Osteoblast (primary cell): ENCODE results near the gene EVI5L. TPM values are rescaled to one million over a fixed set of nuclear protein-coding genes. Genes with fewer than 3 reads are reported as not detected.
A peak's percentile ranks its signal among the peaks of the same experiment; 100 is the strongest.

Source experiments
- DNase-seq: peaks from one replicate; pipeline ENCODE4 v3.0.0; 2011; ENCODE audit warnings: low spot score, mixed read lengths; ENCODE audit not compliant: insufficient read length; ENCODE audit errors: missing footprints
- H2AFZ ChIP-seq: 2 replicates; pipeline ENCODE4 v1.6.0; 2011; ENCODE audit warnings: mild to moderate bottlenecking, low read length
- H3K27ac ChIP-seq: 2 replicates; pipeline ENCODE4 v1.5.1; 2011; ENCODE audit warnings: mild to moderate bottlenecking, low read depth, low read length, moderate library complexity
- H3K27me3 ChIP-seq: 2 replicates; pipeline ENCODE4 v1.6.0; 2012; ENCODE audit warnings: mild to moderate bottlenecking, control low read depth, inconsistent platforms, low read length, moderate library complexity; ENCODE audit not compliant: insufficient read depth
- H3K36me3 ChIP-seq: 2 replicates; pipeline ENCODE4 v1.5.1; 2011; ENCODE audit warnings: mild to moderate bottlenecking, low read length, control low read depth, moderate library complexity; ENCODE audit not compliant: insufficient read depth
- H3K4me1 ChIP-seq: 2 replicates; pipeline ENCODE4 v1.5.1; 2011; ENCODE audit warnings: mild to moderate bottlenecking, low read length, control low read depth, moderate library complexity; ENCODE audit not compliant: insufficient read depth
- H3K4me2 ChIP-seq: 2 replicates; pipeline ENCODE4 v1.6.0; 2011; ENCODE audit warnings: mild to moderate bottlenecking, low read length; ENCODE audit not compliant: insufficient read depth
- H3K4me3 ChIP-seq: fragments of 200-600 bp; sonication (generic); 3 replicates; pipeline ENCODE4 v1.5.1; 2012; ENCODE audit warnings: mild to moderate bottlenecking, low read length, inconsistent platforms; ENCODE audit not compliant: insufficient read depth
- H3K79me2 ChIP-seq: 2 replicates; pipeline ENCODE4 v1.6.0; 2012; ENCODE audit warnings: mild to moderate bottlenecking, low read length, control low read depth, inconsistent platforms; ENCODE audit not compliant: insufficient read depth
- H3K9me3 ChIP-seq: 2 replicates; pipeline ENCODE4 v1.5.1; 2011; ENCODE audit warnings: low read depth, low read length, control low read depth
- H4K20me1 ChIP-seq: 2 replicates; pipeline ENCODE4 v1.6.0; 2012; ENCODE audit warnings: mild to moderate bottlenecking, low read length, control low read depth; ENCODE audit not compliant: insufficient read depth
- CTCF ChIP-seq: IDR thresholded peaks from 2 replicates; pipeline ENCODE4 v1.5.1; 2011; ENCODE audit warnings: mild to moderate bottlenecking, low read depth, low read length, moderate library complexity; ENCODE audit errors: extremely low read depth
- total RNA-seq: library from RNA; depleted of rRNA; stranded (reverse); fragments of >200 nt; gene quantifications from 2 replicates; pipeline ENCODE4 v1.2.3, GENCODE V29; 2012

Gene EVI5L
- total RNA-seq, 1 donor: 26.1 TPM

DNA sequence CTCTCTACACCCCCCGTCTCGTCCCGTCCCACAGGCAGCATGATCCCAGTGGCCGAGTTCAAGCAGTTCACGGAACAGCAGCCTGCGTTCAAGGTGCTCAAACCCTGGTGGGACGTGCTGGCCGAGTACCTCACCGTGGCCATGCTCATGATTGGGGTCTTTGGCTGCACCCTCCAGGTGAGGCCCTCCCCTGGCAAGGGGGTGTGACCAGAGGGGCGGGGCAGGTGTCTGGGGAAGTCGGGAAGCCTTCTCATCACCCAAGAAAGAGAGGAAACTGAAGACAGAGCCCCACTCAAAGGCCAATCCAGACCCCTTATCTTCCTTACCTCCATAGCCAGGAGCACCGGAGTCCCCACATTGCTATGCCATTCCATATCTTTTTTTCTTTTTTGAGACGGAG lies 65.5 kb downstream of the EVI5L start:
- no peak for TF ChIP-seq CTCF
- DNase-seq: peak; percentile 71
- H4K20me1 ChIP-seq: no peaks in the 10 kb centered on the region
- H3K36me3 ChIP-seq: peaks cover 9% of the 10 kb centered on the region
- no peak overlapping the region for H3K4me2 ChIP-seq
- no peaks in the 10 kb centered on the region for H3K27me3 ChIP-seq
- H3K79me2 ChIP-seq: peaks cover 17% of the 10 kb centered on the region
- no peak overlapping the region for H3K4me3 ChIP-seq
- no peaks in the 10 kb centered on the region for H3K9me3 ChIP-seq
- H3K27ac ChIP-seq: no peak overlapping the region
- peaks cover 7% of the 10 kb centered on the region for H3K4me1 ChIP-seq
- no peak overlapping the region for H2AFZ ChIP-seq

DNA sequence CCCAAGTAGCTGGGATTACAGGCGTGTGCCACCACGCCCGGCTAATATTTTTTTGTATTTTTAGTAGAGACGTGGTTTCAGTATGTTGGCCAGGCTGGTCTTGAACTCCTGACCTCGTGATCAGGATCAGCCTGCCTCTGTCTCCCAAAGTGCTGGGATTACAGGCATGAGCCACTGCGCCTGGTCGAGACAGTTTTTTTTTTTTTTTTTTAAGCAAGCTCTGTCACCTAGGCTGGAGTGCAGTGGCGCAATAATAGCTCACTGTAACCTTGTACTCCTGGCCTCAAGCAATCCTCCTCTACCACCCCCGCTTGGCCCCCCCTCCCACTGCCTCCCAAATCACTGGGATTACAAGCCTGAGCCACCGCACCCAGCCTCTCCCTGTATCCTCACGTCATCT lies 67.3 kb downstream of the EVI5L start:
- H3K9me3 ChIP-seq: no peaks in the 10 kb centered on the region
- H3K27ac ChIP-seq: no peak overlapping the region
- peaks cover 14% of the 10 kb centered on the region for H3K79me2 ChIP-seq
- peaks cover 9% of the 10 kb centered on the region for H3K36me3 ChIP-seq
- no peak for DNase-seq
- no peaks in the 10 kb centered on the region for H3K27me3 ChIP-seq
- no peak for TF ChIP-seq CTCF
- H2AFZ ChIP-seq: no peak overlapping the region
- no peak overlapping the region for H3K4me2 ChIP-seq
- no peak overlapping the region for H3K4me3 ChIP-seq
- H4K20me1 ChIP-seq: no peaks in the 10 kb centered on the region
- H3K4me1 ChIP-seq: no peaks in the 10 kb centered on the region

- peak; percentile 39 for DNase-seq
- no peaks in the 10 kb centered on the region for H3K27me3 ChIP-seq
- H3K9me3 ChIP-seq: no peaks in the 10 kb centered on the region
- H3K4me3 ChIP-seq: no peak overlapping the region
- peaks cover 9% of the 10 kb centered on the region for H3K36me3 ChIP-seq
- no peaks in the 10 kb centered on the region for H4K20me1 ChIP-seq
- H2AFZ ChIP-seq: no peak overlapping the region
- TF ChIP-seq CTCF: no peak
- peaks cover 5% of the 10 kb centered on the region for H3K4me1 ChIP-seq
- H3K79me2 ChIP-seq: peaks cover 17% of the 10 kb centered on the region
- no peak overlapping the region for H3K27ac ChIP-seq
- H3K4me2 ChIP-seq: no peak overlapping the region
These were observed 68.9 kb downstream of the EVI5L start for GRCh38 chr19:7898967-7899366.

GRCh38 chr19:7899751-7900378 lies 69.8 kb downstream of the EVI5L start:
- Histone ChIP-seq H3K36me3 (peaks cover 9% of the 10 kb centered on the region), H2AFZ (no peak overlapping the region), H4K20me1 (peaks cover 7% of the 10 kb centered on the region), H3K27ac (no peak overlapping the region), H3K79me2 (peaks cover 18% of the 10 kb centered on the region), H3K4me3 (no peak overlapping the region), H3K9me3 (no peaks in the 10 kb centered on the region), H3K4me1 (peaks cover 10% of the 10 kb centered on the region), H3K4me2 (no peak overlapping the region), H3K27me3 (no peaks in the 10 kb centered on the region)
- no peak for TF ChIP-seq CTCF
- DNase-seq: peak; percentile 60
